ENCODE data around the gene OGFR. TPM values are rescaled to one million over a fixed set of nuclear protein-coding genes. Genes with fewer than 3 reads are reported as not detected.

OGFR gene
- total and polyA plus RNA-seq, 2 experiments from 2014 or later: 9.6 to 50.6 TPM

- Mint-ChIP-seq H3K9me3 (no peaks in the 10 kb centered on the region), H3K36me3 (ENCODE audit: low read depth) (no peaks in the 10 kb centered on the region), H3K4me1 (peaks cover 10% of the 10 kb centered on the region), H3K4me3 (no peak overlapping the region; the same call in 2 of the 3 replicates), H3K27me3 (ENCODE audit: insufficient read depth, low read depth, poor library complexity) (peaks cover 31% of the 10 kb centered on the region), H3K27ac (no peak overlapping the region)
- Histone ChIP-seq H3K36me3 (ENCODE audit: insufficient read depth) (no peaks in the 10 kb centered on the region), H3K27ac (ENCODE audit: low read depth) (no peak overlapping the region), H3K79me2 (replicated peaks; ENCODE audit: insufficient read depth) (no peaks in the 10 kb centered on the region), H3K4me3 (no peak overlapping the region), H4K20me1 (replicated peaks; ENCODE audit: insufficient read depth) (no peaks in the 10 kb centered on the region), H2AFZ (no peak overlapping the region), H3F3A (replicated peaks; ENCODE audit: low read depth) (peaks cover 9% of the 10 kb centered on the region; the same call in 1 of the 2 replicates), H3K9me2 (ENCODE audit: insufficient read depth) (no peaks in the 10 kb centered on the region), H3K4me1 (ENCODE audit: insufficient read depth) (peaks cover 4% of the 10 kb centered on the region; the same call in 1 of the 2 replicates), H3K4me2 (no peak overlapping the region), H3K27me3 (ENCODE audit: insufficient read depth) (peaks cover 17% of the 10 kb centered on the region)
- ATAC-seq: no peak
- TF ChIP-seq ZNF114 (CRISPR knock-in tag; IDR thresholded peaks at IDR 0.05): no peak
- TF ChIP-seq EZH2phosphoT487 (IDR thresholded peaks at IDR 0.05; ENCODE audit: unreplicated experiment): no peak
- no peak for TF ChIP-seq ZNF462 (CRISPR knock-in tag; IDR thresholded peaks at IDR 0.05)
- TF ChIP-seq EZH2 (IDR thresholded peaks at IDR 0.05; ENCODE audit: low read depth, unreplicated experiment): no peak
- TF ChIP-seq, protein P1, sequence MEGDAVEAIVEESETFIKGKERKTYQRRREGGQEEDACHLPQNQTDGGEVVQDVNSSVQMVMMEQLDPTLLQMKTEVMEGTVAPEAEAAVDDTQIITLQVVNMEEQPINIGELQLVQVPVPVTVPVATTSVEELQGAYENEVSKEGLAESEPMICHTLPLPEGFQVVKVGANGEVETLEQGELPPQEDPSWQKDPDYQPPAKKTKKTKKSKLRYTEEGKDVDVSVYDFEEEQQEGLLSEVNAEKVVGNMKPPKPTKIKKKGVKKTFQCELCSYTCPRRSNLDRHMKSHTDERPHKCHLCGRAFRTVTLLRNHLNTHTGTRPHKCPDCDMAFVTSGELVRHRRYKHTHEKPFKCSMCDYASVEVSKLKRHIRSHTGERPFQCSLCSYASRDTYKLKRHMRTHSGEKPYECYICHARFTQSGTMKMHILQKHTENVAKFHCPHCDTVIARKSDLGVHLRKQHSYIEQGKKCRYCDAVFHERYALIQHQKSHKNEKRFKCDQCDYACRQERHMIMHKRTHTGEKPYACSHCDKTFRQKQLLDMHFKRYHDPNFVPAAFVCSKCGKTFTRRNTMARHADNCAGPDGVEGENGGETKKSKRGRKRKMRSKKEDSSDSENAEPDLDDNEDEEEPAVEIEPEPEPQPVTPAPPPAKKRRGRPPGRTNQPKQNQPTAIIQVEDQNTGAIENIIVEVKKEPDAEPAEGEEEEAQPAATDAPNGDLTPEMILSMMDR (conservative IDR thresholded peaks at IDR 0.05; ENCODE audit: low read depth in 2 of 2): no peak
- no peak for TF ChIP-seq CREB1 (CRISPR knock-in tag; IDR thresholded peaks at IDR 0.05; ENCODE audit: low read depth)
- TF ChIP-seq JUNB (IDR thresholded peaks at IDR 0.05; ENCODE audit: unreplicated experiment): no peak
- TF ChIP-seq REST (IDR thresholded peaks at IDR 0.05; ENCODE audit: unreplicated experiment): no peak
- DNase-seq (ENCODE audit: low spot score): no peak
Observed at GRCh38 chr20:62792182-62792939, 12.3 kb upstream of the OGFR start.

Measured in GM23338 (cell line).